Kidney (tissue), 14 donors: ENCODE data around the gene PRLH. TPM values are rescaled to one million over a fixed set of nuclear protein-coding genes. Genes with fewer than 3 reads are reported as not detected.

Experiments used
- DNase-seq, 5 donors: peaks; one replicate each; pipeline ENCODE4 v3.0.0-alpha.2; 2013 to 2020
- FAIRE-seq: peaks from 2 replicates; lab custom pipeline; 2012; peaks lifted over from hg19 to GRCh38; lab: Jason Lieb, UNC
- H3K27ac ChIP-seq, 2 donors: one replicate each; pipeline ENCODE4 v1.7.0; 2013; ENCODE audit warnings: low read depth in 2 of 2, low read length in 2 of 2, inconsistent platforms in 1 of 2
- H3K27me3 ChIP-seq: one replicate; pipeline ENCODE4 v1.7.1; 2013; ENCODE audit warnings: low read length, inconsistent platforms; ENCODE audit not compliant: control insufficient read depth, insufficient read depth
- H3K36me3 ChIP-seq, 3 donors: one replicate each; pipeline versions ENCODE4 v1.7.0 to v1.7.1; 2013; ENCODE audit warnings: low read length in 3 of 3, control low read depth in 1 of 3, inconsistent platforms in 1 of 3; ENCODE audit not compliant: insufficient read depth in 3 of 3, control insufficient read depth in 2 of 3
- H3K4me1 ChIP-seq, 3 donors: one replicate each; pipeline versions ENCODE4 v1.7.0 to v1.7.1; 2013; ENCODE audit warnings: low read length in 3 of 3, inconsistent platforms in 1 of 3, low read depth in 1 of 3; ENCODE audit not compliant: control insufficient read depth in 2 of 3, insufficient read depth in 2 of 3
- H3K4me3 ChIP-seq, 3 donors: one replicate each; pipeline versions ENCODE4 v1.7.0 to v1.8.1; 2013; ENCODE audit warnings: low read length in 3 of 3, control low read depth in 1 of 3, inconsistent platforms in 1 of 3
- H3K9ac ChIP-seq, 3 donors: one replicate each; pipeline versions ENCODE4 v1.7.0 to v1.7.1; 2013; ENCODE audit warnings: low read length in 3 of 3, control low read depth in 1 of 3, inconsistent platforms in 1 of 3
- H3K9me3 ChIP-seq, 3 donors: one replicate each; pipeline versions ENCODE4 v1.7.0 to v1.7.1; 2013; ENCODE audit warnings: low read length in 3 of 3, control low read depth in 1 of 3, inconsistent platforms in 1 of 3; ENCODE audit not compliant: control insufficient read depth in 2 of 3, insufficient read depth in 1 of 3
- CTCF ChIP-seq: IDR thresholded peaks from 3 replicates; pipeline ENCODE4 v1.5.1; 2012; ENCODE audit warnings: mild to moderate bottlenecking, moderate library complexity, borderline replicate concordance; ENCODE audit not compliant: insufficient read depth; ENCODE audit errors: extremely low read depth
- intact Hi-C: fragments of 100-400 bp; cut with DNase I; formaldehyde crosslinking; loops from one replicate; pipeline ENCODE4 v1.11.1; 2022
- polyA plus RNA-seq: library from polyadenylated mRNA; stranded (reverse); fragments of 350-450 nt; fragmentation: Illumina TruSeq; extraction: RNeasy Lipid Tissue Mini Kit (QIAGEN cat#74804); gene quantifications from one replicate; pipeline ENCODE4 v1.2.3, GENCODE V29; 2014; ENCODE audit warnings: low read depth, low replicate concordance; ENCODE audit not compliant: insufficient read depth
- total RNA-seq: library from RNA; stranded (reverse); fragmentation: NEBNext Ultra II Directional; extraction: Animal tissue kit (Norgen Biotek cat#: 25700); gene quantifications from one replicate; pipeline ENCODE4 v1.2.1, GENCODE V29; 2021
- donor health status: control.
- donor health status: control.
- donor health status: control.
- donor health status: control.
- donor health status: control.
- donor health status: DM: yes; HTN: yes; CAD: no.
- donor health status: Normal renal cell carcinoma (clear cell type).

Gene PRLH
- total and polyA plus RNA-seq, 2 donors from 2014 or later = not detected

- Histone ChIP-seq H3K36me3 (no peaks in the 10 kb centered on the region), H3K9me3 (no peaks in the 10 kb centered on the region), H3K4me3 (no peak overlapping the region), H3K4me1 (peaks cover 2 to 29% (median 25%) of the 10 kb centered on the region in 3 donors), H3K27ac (no peak overlapping the region), H3K9ac (no peak overlapping the region), H3K27me3 (no peaks in the 10 kb centered on the region)
- no peak for TF ChIP-seq CTCF
- intact Hi-C loops = no loop called here
- FAIRE-seq (no peak), DNase-seq (no peak)
Measured at GRCh38 chr2:237613679-237614078, 47.3 kb downstream of the PRLH start.

- Histone ChIP-seq H3K4me1 (peaks cover 2 to 29% (median 25%) of the 10 kb centered on the region in 3 donors), H3K9me3 (no peaks in the 10 kb centered on the region)
Measured at GRCh38 chr2:237614151-237614720, 47.9 kb downstream of the PRLH start.

GRCh38 chr2:237615631-237616249 lies 49.4 kb downstream of the PRLH start:
- FAIRE-seq (no peak), DNase-seq (no peak)
- no peaks in the 10 kb centered on the region for H3K36me3 ChIP-seq
- peak overlapping the region in 1 of 2 donors; percentile 84 for H3K27ac ChIP-seq
- H3K4me3 ChIP-seq = no peak overlapping the region
- H3K9me3 ChIP-seq = no peaks in the 10 kb centered on the region
- intact Hi-C loops = no loop called here
- peaks cover 2 to 29% (median 25%) of the 10 kb centered on the region in 3 donors for H3K4me1 ChIP-seq
- no peaks in the 10 kb centered on the region for H3K27me3 ChIP-seq
- TF ChIP-seq CTCF = no peak
- H3K9ac ChIP-seq = no peak overlapping the region

More at GRCh38 chr2:237614151-237614720, 47.9 kb downstream of the PRLH start:
- intact Hi-C loops = no loop called here
- FAIRE-seq (no peak), DNase-seq (peak in 4 of 5 donors; percentile 60 to 69 (median 65))
- no peak overlapping the region for H3K27ac ChIP-seq
- H3K9ac ChIP-seq = no peak overlapping the region
- H3K4me3 ChIP-seq = no peak overlapping the region
- TF ChIP-seq CTCF = no peak
- no peaks in the 10 kb centered on the region for H3K36me3 ChIP-seq
- no peaks in the 10 kb centered on the region for H3K27me3 ChIP-seq
